Mucosa of gallbladder (tissue), 1 donor: ENCODE data around the gene DOCK4. TPM values are rescaled to one million over a fixed set of nuclear protein-coding genes. Genes with fewer than 3 reads are reported as not detected.
"Not testable (repeated sequence)": the region's sequence is repeated elsewhere in the genome, so short reads cannot be mapped to it uniquely, and the experiment has no call there.

Experiments
- DNase-seq: peaks from one replicate; pipeline ENCODE4 v3.0.0-alpha.2; 2020; ENCODE audit warnings: low spot score
- total RNA-seq: library from RNA; stranded (reverse); gene quantifications from one replicate; pipeline ENCODE4 v1.2.1, GENCODE V29; 2021
- donor health status: DM: no; HTN: no; CAD: no.

DOCK4 gene, protein sequence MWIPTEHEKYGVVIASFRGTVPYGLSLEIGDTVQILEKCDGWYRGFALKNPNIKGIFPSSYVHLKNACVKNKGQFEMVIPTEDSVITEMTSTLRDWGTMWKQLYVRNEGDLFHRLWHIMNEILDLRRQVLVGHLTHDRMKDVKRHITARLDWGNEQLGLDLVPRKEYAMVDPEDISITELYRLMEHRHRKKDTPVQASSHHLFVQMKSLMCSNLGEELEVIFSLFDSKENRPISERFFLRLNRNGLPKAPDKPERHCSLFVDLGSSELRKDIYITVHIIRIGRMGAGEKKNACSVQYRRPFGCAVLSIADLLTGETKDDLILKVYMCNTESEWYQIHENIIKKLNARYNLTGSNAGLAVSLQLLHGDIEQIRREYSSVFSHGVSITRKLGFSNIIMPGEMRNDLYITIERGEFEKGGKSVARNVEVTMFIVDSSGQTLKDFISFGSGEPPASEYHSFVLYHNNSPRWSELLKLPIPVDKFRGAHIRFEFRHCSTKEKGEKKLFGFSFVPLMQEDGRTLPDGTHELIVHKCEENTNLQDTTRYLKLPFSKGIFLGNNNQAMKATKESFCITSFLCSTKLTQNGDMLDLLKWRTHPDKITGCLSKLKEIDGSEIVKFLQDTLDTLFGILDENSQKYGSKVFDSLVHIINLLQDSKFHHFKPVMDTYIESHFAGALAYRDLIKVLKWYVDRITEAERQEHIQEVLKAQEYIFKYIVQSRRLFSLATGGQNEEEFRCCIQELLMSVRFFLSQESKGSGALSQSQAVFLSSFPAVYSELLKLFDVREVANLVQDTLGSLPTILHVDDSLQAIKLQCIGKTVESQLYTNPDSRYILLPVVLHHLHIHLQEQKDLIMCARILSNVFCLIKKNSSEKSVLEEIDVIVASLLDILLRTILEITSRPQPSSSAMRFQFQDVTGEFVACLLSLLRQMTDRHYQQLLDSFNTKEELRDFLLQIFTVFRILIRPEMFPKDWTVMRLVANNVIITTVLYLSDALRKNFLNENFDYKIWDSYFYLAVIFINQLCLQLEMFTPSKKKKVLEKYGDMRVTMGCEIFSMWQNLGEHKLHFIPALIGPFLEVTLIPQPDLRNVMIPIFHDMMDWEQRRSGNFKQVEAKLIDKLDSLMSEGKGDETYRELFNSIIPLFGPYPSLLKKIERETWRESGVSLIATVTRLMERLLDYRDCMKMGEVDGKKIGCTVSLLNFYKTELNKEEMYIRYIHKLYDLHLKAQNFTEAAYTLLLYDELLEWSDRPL (N-terminal part only)
- total RNA-seq: 26.1 TPM

DNA sequence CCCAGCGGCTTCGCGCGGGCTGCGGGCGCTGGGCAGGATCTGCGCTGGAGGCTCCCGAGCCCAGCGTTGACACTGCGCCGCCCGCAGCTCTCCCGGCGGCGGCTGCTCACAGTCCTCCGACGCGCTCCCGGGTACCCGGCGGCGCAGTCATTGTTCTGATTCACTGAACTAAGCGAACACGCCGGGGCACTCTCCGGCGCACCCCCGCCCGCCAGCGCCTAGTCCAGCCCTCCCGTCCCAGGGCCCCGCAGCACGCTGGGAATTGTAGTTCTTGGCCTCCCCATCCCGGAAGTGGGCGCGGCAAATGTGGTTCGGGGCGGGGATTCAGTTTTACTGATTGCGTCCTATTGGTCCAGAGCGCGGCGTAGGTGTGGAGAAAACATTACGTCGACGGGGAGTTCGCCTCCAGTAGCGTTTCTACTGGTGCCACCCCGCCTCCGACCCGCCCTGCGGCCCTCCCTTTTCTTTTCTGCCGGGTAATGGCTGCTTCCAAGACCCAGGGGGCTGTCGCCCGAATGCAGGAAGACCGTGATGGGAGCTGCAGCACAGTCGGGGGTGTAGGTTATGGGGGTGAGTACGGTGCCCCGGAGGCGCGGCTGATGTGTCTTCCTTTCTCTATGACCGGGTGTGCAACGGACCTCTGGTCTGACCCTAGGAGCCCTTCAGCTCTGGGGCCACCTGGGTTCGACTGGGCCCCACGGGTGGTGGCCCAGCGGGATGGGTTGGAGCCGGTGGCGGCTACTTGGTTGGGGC, at the start of gene DOCK4, which contains the start of gene ZNF277:
DOCK4 (minus strand) TSS at position 162 of the 753 bp plus-strand sequence. CDS start 261 bp downstream, outside the sequence.
ZNF277 (plus strand) TSS at position 458 of the 753 bp plus-strand sequence; CDS start at position 480, 22 bp downstream.
- peak; percentile 99 for DNase-seq

DNA sequence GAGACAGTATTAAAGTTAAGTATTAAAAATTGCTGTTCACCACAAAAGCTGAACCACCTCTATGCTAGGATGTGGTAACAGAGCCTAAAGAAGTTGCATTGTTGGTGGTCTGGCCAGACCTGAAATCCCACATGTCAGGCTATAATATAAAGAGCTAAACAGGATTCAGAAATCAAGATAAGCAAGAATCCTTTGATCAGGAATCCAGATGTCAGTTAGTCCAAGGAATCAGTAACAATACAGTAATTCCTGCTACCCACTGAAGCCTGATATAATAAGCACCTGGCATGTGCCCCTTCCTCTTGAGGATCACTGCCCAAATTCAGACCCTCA, 49.2 kb upstream of the DOCK4 start:
- no peak for DNase-seq

DNA sequence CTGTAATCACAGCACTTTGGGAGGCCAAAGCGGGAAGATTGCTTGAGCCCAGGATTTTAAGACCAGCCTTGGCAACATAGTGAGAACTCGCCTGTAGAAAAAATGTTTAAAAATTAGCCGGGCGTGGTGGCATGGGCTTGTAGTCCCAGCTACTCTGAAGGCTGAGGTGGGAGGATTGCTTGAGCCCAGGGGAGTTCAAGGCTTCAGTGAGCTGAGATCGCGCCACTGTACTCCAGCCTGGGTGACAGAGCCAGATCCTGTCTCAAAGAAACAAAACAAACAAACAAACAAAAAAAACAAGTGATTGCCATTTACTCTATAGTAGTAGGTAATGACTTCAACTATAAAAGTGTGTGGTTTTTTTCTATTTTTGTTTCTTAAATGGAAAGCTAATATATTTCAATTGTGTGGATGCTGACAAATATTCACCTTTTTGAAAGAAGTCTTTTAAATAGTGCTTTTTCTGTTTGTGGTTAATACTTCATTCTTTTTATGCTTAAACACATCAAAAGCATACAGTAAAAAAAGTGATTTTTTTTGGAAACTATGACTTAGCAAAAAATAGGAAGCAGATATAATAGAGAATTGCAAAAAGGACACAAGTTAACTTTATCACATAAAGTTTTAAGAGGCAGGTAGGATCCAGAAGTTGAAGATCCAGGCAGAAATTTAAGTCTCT, 48.6 kb upstream of the DOCK4 start:
- no peak for DNase-seq

DNA sequence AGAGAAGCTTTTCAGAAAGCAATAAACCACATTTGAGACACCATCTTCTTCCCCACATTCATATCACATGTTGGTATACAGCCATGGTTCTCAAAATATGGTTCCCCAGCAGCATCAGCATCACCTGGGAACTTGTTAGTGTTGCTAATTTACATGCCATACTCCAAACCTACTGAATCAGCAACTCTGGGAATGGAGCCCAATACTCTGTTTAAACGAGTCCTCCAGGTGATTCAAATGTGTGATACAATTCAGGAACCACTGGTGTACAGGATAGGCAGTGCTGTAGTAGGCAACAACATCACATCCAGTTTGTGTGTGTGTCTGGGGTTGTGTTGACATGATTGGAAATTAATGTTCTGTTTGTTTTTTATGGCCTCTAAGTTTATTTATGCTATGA, 48.0 kb upstream of the DOCK4 start:
- DNase-seq: no peak

DNA sequence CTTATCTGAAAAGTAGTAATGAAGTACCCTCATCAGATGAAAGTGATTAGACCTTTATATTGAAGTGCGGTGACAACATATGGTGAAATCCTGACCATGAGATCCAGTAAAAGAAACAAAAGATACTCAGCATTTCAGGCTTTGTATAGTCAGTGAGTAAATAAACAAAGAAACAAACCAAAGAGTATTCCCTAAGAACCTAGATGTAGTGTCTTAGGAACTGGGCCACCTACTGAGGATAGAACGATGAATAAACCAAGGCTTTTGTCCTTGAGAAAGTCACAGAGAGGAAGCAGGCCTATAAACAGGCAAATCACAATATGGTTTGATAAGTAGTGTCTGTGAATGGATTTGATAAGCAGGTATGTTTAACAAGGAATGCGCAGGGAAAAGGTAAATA, 46.5 kb upstream of the DOCK4 start:
- DNase-seq: no peak

DNA sequence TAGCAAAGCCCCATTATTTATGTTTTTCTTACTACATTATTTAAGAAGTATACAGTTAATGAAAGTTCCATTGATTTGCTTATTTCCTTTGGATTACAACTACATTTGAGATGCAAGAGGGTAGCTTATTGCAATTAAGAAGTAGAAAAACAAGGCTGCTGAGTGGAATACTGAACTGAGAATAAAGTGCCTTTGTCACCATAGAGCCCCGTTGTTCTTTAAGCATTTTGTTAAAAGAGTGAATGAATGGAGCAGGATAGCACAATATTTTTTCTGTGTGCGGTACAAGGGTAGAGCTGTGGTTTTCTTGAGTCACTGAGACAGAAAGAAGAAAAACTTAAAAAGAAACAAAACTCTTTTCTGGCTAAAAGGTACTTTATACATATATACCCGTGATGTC, 45.9 kb upstream of the DOCK4 start:
- no peak for DNase-seq

DNA sequence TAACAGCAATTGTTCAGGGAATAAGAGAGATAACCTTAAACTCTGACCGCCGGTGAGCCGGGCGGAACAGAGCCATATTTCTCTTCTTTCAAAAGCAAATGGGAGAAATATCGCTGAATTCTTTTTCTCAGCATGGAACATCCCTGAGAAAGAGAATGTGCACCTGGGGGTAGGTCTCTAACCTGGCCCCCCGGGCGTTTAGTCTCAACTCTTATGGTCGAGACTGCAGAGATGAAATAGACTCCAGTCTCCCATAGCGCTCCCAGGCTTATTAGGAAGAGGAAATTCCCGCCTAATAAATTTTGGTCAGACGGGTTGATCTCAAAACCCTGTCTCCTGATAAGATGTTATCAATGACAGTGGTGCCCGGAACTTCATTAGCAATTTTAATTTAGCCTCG, 43.8 kb upstream of the DOCK4 start:
- DNase-seq: not testable (repeated sequence)

DNA sequence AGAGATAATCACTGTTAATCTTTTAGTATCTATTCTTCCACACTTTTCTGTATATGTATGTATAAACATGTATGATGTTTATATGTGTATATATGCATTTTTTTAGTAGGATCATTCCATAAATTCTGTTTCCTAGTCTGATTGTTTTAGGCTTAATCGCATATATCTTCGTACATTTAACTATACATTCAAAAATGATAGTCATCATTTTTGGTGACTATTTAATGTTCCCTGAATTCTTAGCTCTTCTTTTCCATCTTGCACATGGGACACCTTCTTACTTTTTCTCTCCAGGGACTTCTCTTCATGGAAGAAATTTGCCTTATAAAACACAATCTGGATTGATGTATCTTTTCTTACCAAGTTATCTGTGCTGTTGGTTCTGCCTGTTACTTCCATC, 42.4 kb upstream of the DOCK4 start:
- DNase-seq: no peak

DNA sequence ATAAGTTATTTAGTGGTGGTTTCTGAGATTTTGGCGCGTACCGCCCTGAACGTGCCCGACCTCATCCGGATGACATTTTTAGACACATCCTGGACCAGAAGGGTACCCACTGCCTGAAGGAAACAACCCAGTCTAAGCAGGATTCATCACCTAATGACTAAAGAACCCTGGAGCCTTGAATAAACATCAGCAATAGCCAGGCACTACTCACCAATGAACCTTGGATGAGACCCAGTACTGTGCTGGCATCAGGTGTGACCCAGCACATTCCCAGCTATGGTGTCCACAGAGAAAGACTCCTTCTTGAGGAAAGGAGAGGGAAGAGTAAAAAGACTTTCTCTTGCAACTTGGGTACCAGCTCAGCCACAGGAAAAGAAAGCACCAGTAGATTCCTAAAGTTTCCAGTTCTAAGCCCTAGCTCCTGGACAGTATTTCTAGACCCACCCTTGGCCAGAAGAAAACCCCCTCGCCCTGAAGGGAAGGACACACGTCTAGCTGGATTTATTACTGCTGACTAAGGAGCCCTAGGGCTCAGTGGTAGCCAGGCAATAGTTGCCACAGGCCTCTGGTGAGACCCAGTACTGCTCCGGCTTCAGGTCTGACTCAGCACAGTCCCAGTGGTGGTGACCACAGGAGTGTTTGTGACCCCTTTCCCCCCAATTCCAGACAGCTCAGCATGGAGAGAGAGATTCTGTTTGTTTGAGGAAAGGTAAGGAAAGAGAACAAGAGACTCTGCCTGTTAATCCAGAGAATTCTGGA, 32.8 kb upstream of the DOCK4 start:
- no peak for DNase-seq

DNA sequence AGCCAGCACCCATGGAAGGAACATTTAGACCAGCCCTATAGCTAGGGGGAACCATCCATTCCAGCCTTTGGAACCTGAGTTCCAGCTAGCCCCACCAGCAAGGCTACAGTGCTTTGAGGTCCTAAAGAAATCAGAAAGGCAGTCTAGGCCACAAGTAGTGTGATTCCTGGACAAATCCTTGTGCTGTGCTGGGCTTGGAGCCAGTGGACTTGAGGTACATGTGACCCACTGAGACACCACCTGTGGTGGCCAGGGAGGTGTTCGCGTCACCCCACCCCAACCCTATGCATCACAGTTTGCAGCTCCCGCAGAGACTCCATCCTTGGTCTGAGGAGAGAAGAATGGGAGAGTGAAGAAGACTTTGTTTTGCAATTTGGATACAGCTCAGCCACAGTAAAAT, 32.1 kb upstream of the DOCK4 start:
- no peak for DNase-seq

DNA sequence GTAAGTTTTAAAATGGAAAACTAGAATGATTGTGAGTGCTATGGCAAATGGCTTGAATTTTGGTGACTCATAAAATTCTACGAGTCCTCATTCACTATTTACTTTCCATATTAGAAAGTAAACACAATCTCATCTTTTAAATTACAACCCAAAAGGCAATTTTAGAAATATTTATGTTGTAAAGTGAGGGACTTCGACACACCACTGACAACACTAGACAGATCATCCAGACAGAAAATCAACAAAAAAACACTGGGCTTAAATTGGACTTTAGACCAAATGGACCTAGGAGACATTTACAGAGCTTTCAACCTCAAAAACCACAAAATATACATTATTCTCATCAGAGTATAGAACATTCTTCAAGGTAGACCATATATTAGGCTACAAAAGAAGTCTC, 30.4 kb upstream of the DOCK4 start:
- no peak for DNase-seq

DNA sequence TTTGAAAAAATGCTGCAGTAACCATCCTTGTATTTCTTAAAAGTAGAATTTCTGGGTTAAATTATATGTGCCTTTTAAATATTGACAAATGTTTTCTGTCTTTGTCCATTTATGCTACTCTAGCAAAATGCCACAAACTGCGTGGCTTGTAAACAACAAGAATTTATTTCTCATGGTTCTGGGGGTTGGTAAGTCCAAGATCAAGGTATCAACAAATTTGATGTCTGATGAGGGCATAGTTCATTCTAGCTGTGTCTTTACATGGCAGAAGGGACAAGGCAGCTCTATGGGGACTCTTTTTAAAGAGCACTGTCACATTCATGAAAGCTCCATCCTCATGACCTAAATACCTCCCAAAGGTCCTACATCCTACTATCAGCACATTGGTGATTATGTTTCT, 27.9 kb upstream of the DOCK4 start:
- DNase-seq: no peak

DNA sequence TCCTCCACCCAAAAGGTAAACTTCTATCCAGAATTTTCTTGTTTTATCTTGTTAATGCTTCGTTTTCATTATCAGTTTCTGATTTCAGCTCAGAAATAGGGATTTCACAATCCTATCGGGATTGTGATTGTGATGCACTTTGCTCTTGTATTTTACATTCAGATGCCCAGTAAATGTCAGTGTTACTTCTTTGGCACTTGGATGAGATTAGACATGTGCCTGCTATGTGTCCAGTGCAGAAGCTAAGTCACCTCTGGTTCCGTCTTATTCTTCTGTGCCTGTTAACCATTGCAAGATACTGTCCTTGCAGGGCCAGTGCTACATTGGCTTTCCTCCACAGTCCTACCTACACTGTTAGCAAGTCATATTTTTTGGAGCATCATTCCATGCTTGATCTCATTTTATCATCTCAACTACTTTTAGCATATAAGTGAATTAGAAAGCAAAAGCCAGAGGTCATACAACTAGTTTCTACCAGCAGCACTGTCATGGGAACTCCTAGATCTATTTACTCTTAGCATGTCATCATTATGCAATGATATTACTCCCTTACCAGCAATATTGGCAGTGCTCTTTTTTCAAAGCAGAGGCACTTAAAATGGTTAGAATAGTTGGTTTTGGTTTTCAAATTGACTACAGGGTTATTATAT, 27.0 kb upstream of the DOCK4 start:
- DNase-seq: no peak

DNA sequence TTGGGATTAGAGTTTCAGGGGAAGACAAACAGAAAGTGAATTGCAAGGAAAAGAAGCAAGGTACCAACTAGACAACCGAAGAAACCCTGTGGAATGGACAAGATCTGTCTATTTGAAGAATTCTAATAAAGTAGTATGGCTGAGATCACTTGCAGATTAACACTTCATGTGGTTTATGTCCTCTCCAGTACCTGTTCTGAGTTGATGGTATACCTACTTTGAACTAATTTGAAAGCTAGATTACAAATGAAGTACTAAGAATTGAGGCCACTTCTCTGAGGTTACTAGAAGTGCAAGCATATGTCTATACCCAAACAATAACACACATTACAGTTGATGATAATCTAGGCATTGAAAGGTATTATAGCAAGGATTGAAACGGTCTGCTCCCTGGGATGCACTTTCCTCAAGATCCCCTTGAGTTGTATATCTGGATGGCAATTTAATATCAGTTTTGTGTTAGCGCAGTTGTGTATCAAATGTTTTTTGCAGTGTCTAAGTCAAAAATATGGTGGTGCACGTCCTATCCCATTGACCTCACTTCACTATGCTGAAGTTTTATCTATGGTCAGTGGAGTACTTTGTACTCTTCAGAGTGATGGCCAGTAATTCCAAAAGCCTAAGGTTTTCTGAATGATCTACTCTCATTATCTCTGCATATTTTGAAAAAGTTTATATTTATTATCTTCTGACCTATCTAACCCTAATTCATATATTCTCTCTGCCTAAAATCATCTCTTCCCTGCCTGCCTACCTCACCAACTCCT, 26.2 kb upstream of the DOCK4 start:
- no peak for DNase-seq

DNA sequence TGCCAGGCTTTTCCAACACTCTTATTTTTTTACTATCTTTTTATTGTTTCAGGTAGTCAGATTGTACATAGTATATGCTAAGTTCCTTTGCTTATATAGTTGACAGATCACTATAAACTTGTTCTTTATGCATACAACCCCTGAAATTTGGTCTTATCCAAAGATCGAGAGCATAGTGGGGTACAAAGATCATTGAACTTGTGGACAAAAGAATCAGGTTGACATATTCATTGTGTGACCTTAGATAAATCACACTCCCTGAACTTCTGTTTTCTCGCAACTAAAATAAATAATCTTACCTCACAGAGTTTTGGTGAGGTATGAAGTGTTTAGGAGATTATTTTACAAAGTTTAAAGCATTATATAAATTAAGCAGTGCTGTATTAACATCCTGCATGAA, 22.4 kb upstream of the DOCK4 start:
- no peak for DNase-seq

DNA sequence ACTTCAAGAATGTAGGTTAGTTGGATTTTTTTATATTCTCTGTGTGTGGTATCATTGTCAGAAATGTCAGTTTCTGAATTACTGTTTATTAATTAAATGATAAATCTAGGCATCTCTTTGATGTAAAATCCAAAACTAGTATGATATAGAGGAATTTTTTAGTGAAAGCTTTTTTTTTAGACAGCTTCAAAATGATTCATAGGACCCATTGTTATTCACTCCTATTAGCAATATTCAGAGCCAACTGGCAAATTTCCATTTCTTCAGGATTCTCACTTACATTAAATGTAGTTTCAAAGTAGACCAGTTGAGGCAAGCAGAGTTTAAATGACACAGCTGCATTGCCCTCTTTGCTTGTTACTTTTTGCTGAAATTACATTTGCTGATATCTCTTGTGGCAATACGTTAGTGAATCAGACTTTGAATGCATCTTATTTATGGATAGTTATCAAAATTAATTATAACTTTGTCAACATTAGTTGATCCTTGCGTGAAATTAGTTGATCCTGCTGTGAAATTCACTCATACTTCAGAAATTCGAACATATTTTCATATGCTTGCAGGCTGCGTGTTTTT, 20.6 kb upstream of the DOCK4 start:
- DNase-seq: no peak

DNA sequence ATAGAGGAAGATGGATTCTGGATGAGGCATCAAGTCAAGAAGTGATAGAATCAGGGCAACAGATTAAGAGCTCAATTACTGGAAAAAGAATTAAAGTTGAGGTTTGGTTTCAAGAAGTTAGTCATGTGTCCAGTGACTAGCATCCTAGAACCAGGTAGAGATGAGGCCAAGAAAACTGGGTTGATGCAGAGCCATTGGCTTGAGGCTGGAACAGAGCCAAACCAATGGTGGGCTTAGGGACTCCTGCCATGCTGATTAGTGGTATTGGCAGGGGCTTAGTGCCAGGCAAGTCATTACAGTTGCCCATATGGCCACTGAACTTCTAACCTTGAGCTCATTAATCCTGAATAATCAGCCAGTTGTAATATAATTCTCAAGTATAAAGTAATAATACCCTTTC, 18.8 kb upstream of the DOCK4 start:
- DNase-seq: no peak

DNA sequence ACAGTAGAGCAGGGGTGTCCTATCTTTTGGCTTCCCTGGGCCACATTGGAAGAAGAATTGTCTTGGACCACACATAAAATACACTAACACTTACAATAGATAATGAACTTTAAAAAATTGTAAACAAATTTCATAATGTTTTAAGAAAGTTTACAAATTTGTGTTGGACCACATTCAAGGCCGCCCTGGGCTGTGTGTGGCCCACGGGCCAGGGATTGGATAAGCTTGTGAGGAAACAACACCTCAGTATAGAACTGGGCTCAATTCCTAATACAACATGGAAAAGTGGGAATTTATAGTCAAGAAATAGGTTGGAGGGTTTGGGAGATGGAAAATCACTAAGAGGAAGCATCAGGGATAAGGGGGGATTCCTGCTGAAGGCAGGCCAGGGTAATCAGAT, 18.0 kb upstream of the DOCK4 start:
- no peak for DNase-seq
